Activated CD4-positive, alpha-beta T cell treated with anti-CD3 and anti-CD28 coated beads for 4 hours (primary cell): ENCODE data around the gene SPDYC.
A peak's percentile ranks its signal among the peaks of the same experiment; 100 is the strongest.
"Not testable (repeated sequence)": the region's sequence is repeated elsewhere in the genome, so short reads cannot be mapped to it uniquely, and the experiment has no call there.

ENCODE experiments used
- DNase-seq, 2 donors: peaks; one replicate each; pipeline ENCODE4 v3.0.0-alpha.2; 2020

Gene SPDYC

DNA sequence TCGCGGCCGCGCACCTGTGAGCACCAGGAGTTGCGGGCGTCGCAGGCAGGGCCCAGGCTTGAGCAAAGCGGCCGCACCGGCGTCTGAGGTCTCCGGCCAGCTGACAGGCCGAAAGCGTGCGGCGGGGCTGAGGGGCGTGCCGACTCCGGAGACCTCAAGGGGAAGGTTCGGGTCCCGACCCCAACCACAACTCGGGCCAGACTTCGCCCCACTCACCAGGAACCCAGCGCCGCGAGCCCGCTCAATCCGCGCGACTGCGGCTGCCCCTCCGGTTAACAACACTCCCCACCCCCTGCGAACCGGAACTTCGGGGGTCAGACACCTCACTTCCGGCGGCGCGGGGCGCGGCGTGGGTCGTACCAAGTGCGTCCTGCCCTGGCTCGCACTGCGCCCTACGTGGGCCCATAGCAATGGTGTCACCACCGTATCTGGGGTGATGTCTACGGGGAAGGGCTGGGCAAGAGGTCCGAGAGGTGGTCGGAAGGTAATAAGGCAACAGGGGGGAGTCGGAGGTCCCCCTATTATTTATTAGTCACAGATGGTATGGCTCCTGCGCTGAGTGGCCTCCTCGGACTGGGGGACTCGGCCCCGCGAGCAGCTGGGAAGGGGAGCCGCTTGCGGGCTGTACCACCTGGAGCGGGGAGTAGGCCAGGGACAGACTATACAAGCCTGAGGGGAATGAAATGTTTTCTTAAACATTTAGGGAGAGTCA is 35.6 kb upstream of the SPDYC start, which contains the start of gene SYVN1:
Gene SYVN1 (minus strand): TSS at position 280 of the 712 bp plus-strand sequence. CDS start 918 bp downstream, outside the sequence.
- peak; percentile 91 to 92 for DNase-seq

DNA sequence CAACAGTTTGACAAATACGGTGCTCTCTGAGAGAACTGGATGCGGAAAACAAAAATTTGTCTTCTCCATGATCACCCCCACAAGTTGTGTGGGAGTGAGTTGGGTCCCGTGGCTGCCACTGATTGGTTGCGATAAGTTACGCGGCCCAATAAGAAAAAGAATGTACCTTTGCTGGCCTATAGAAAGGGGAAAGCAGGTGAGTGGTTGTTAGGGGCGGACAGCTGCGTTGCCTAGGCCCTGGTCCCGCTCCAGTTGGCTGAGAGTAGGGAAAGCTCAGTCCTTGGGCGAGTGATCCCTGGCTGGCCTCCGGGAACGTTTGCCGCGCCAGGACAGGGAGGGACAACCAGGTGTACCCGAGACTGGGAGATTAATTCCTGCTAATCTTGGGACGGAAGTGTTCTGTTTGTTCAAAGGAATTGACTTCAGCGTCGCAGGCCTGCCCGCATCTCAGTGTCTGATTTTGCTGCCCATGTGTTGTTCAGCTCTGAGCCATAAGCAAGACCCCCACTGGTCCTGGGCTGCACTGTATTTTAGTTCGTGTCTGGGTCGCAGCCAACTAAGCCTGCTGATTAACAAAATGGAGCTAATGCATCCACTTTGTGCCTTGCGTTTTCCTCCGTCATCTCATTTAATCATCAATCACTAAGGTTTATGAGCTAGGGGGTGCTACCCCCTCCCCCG is 34.9 kb upstream of the SPDYC start:
- peak; percentile 78 to 82 for DNase-seq

DNA sequence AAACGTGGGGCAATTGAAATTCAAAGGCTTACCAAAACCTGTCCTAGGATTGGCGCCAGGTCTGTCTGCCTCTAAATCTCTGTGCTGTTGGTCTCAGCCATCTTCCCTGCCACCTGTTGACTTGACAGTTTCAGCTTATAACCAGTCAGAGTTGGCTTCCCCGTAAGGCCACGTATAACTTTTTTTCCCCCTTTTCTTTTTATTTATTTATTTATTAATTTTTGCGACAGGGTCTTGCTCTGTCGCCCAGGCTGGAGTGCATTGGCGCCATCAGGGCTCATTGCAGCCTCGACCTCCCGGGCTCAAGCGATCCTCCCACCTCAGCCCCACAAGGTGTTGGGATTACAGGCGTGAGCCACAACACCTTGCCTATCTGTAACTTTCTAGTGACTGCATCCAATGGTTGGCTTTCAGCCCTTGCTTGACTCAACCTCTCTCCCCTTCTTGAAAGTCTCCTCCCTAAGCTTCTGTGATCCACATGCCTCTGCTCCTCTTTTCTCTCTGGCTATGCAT is 34.3 kb upstream of the SPDYC start:
- no peak for DNase-seq

DNA sequence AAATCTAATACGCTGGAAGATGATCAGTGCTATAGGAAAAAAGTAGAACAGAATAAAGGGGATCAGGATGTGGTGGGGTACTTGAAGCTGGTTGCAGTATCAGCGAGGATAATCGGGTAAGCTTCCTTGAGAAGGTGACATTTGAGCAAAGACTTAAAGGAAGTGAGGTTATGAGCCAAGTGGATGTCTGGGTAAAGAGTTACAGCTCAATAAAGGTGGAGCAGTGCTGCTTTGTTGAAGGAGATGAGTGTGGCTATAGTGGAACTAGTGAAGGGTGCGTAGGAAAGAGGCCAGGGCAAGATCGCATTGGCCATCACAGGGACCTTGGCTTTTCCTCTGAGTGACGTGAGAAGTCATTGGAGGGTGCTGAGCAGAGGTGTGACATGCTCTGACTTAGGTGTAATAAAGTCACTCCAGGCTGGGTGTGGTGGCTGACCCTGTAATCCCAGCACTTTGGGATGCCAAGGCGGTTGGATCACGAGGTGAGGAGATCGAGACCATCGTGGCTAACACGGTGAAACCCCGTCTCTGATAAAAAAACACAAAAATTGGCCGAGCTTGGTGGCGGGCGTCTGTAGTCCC is 33.4 kb upstream of the SPDYC start:
- DNase-seq: no peak

DNA sequence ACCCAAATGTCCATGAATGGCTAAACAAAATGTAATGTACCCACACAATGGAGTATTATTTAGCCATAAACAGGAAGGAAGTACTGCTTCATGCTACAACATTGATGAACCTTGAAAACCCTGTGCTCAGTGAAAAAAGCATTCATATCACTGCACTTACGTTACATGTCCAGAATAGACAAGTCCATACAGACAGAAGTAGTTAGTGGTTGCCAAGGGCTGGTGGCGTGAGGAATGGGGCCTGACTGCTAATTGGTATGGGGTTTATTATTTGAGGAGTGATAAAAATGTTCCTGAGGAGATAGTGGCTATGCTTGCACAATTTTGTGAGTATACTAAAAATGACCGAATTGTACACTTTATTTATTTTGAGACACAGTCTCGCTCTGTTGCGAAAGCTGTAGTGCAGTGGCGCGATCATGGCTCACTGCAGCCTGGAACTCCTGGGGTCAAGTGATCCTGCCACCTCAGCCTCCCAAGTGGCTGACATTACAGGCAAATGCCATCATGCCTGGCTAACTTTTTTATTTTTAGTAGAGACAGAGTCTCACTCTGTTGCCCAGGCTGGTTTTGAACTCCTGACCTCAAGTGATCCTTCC is 28.0 kb upstream of the SPDYC start:
- no peak for DNase-seq

DNA sequence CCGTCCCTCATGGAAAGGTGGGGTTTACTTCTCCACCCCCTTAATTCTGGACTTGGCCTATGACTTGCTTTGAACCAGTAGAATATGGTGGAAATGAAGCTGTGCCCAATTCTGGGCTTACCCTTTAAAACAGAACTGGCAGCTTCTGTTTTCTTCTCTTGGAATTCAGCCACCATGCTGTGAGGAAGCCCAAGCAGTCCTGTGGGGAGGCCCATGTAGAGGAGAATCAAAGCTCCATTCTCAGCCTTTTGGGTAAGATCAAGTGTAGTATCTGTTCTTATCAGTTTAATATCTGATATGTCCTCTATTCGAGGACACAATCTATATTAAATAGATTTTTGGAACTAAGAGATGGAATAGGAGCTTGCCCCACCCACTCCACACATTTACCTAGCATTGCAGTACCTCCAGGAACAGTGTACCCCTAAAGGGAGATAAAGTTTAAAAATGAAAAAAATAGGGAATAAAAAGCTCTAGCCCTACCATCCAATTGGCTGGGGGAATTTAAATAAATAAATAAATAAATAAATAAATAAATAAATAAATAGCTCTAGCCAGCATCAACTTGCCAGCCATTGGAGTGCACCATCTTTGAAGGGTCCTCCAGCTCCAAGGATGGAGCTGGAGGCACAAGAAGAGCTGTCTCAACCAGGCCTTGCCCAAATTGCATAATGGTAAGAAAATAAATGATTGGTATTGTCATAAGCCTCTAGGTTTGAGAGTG is 22.5 kb upstream of the SPDYC start:
- no peak for DNase-seq

DNA sequence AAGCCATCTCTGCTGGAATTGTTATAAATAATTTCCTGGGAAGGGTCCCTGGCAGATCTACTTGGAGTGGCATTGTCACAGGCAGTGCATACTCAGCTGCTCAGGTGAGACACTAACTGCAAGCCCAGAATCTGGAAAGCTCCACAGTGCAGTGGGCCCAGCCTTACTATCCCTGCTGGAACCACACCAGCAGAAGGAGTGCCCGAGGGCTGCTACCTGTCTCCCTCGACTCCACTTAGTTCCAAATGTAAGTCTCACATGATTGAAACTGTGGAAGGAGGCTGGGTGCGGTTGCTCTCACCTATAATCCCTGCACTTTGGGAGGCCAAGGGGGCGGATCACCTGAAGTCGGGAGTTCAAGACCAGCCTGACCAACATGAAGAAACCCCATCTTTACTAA is 21.4 kb upstream of the SPDYC start:
- no peak for DNase-seq

DNA sequence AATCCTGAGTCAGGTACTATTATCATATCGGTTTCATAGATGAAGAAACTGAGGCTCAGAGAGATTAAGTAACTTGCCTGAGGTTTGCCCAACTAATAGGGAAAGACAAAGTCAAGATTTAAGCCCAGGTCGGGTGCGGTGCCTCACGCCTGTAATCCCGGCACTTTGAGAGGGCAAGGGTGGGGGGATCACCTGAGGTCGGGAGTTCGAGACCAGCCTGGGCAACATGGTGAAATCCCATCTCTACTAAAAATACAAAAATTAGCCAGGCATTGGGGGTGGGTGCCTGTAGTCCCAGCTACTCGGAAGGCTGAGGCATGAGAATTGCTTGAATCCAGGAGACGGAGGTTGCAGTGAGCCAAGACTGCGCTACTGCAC is 19.9 kb upstream of the SPDYC start:
- DNase-seq: not testable (repeated sequence)

DNA sequence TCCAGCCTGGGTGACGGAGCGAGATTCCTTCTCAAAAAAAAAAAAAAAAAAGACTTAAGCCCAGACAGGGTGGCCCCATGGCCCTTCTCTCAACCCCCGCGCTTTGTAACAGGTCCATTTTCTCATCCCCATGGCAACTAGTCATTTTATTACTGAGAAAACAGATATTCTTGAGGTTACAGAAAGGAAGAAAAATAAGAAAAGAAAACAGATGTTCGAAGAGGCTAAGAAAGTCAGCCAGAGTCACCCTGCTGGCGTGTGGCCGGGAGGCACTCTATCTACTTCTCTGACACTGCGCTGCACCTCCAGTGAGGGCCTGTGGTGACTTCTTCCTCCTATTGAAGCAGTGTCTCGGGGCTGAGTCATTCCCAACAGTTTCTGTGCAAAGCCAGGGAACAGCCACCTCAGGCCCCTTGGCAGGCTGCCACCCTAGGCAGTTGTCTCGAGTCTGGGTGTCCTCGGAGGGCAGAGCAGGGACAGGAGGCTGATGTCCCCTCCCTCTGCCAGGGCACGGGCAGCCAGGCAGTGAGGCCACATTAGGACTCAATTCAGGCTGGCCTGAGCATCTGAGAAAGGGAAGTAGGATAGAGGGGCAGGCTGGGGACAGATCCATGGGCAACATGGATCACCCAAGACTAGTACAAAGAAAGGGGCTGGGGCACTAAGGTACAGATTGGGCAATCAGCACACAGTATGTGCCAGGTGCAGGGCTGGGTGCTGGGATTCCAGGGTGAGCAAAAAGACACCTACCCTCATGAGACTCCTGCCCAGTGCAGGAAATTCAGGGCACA is 19.3 kb upstream of the SPDYC start:
- no peak for DNase-seq

DNA sequence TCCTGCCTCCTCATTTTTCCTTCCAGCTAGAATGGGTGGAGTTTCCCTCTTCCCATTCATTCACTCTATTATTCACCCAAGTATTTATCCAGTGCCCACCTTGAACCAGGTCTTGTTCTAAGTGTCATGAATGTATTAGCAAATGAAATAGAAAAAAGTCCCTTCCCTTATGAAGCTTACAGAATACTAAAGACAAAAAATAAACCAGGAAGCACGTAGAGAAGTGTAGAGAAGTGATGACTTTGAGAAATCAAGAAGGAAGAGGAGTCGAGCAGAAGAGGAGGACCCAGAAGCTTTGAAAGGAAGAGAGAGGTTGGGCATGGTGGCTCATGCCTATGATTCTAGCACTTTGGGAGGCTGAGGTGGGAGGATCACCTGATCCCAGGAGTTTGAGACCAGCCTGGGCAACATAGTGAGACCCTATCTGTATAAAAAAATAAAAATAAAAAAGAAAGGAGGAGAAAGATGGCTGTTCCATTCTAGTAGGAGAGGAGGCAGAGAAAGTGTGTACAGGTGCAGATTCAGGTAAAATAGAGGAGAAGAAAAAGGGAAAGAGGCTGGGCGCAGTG is 18.6 kb upstream of the SPDYC start:
- no peak for DNase-seq

DNA sequence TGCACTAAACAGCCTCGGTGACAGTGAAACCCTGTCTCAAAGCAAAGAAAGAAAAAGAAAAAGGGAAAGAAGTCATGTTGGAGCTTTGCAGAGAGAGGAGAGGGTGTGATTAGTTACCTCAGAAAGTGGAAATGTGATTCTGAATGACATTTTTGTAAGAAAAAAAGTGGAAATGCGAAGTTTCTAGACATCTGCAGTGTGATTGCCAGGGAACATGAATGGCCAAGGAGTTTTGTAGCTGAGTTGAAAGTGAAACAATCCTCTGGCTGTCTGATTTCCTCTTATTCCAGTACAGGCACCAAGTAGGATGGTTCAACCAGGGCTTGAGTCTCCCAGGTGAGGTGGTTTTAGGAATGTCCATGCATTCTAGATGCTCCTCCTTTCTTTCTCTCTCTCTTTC is 17.9 kb upstream of the SPDYC start:
- no peak for DNase-seq

DNA sequence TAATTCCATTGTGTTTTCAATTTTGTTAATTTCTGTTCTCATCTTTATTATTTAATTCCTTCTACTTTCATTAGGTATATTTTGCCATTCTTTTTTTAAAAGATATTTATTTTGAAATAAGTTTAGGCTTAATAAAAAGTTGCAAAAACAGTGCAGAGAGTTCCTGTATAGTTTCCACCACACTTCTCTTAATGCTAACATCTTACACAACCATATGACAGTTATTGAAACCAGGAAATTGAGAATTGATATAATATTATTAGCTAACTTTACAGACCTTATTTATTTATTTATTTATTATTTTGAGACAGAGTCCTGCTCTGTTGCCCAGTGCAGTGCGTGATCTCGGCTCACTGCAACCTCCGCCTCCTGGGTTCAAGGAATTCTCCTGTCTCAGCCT is 13.8 kb upstream of the SPDYC start:
- DNase-seq: no peak

DNA sequence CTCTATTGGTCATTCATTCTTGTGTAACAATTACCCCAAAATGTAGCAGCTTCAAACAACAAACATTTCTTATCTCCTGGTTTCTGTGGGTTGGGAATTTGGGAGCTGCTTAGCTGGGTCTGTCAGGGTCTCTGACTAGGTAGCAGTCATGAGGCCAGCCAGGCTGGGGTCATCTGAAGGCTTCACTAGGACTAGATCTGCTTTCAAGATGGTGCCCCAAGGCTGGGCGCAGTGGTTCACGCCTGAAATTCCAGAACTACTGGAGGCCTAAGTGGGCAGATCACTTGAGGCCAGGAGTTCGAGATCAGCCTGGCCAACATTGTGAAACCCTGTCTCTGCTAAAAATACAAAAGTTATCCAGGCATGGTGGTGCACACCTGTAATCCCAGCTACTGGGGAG is 13.1 kb upstream of the SPDYC start:
- no peak for DNase-seq

DNA sequence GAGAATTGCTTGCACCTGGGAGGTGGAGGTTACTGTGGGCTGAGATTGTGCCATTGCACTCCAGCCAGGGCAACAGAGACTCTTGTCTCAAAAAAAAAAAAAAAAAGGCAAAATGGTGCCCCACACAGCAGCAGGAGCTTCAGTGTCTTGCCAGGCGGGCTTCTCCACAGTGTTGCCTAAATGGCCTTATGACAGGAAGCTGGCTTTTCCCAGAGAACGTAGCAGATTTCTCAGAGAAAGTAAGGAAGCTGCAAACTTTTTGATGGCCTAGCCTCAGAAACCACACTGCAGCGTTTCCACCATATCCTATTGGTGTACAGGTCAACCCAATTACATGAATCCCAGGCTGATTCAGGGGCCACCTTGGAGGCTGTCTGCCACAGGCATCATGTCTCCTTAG is 12.7 kb upstream of the SPDYC start:
- no peak for DNase-seq

DNA sequence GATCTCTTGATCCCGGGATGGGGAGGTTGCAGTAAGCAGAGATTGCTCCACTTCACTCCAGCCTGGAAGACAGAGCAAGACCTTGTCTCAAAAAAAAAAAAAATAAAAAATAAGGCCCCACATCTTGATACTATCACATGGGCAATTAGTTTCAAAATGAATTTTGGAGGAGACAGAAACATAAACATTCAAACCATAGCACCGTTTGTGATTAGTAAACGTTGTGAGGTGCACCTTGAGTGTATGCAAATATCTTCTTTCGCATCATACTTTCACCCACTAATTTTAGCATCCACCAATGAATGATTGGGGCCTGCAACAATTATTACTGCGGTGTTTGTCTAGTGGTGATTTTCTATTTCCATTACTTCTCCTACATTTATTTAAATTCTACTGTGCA is 11.0 kb upstream of the SPDYC start:
- DNase-seq: no peak

DNA sequence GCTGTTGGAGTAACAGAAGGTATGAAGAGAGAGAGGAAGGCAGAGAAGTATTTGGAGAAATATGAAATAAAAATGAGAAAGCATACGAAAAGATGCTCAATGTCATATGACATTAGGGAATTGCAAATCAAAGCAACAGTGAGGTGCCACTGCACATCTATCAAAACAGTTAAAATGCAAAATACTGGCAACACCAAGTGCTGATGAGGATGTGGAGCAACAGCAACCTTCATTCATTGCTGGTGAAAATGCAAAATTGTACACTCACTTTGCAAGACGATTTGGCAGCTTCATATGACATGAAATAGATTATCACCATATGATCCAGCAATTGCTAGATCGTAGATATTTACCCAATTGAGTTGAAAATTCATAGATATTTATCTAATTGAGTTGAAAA is 9.4 kb upstream of the SPDYC start:
- no peak for DNase-seq

DNA sequence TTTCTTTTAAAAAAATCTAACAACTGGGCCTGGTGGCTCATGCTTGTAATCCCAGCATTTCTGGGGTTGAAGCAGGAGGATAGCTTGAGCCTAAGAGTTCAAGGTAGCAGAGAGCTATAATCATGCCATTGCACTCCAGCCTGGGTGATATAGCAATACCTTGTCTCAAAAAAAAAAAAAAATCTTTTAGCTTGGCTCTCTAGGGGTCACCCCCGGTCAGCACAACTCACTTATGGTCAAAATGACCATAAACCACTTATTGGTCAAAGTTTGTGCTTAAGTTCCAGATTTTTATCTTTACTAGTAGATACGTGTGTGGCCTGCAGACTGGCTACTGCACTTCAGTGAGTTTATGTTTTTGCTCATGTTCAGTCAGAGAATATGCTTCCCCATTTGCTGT is 6.3 kb upstream of the SPDYC start:
- no peak for DNase-seq

DNA sequence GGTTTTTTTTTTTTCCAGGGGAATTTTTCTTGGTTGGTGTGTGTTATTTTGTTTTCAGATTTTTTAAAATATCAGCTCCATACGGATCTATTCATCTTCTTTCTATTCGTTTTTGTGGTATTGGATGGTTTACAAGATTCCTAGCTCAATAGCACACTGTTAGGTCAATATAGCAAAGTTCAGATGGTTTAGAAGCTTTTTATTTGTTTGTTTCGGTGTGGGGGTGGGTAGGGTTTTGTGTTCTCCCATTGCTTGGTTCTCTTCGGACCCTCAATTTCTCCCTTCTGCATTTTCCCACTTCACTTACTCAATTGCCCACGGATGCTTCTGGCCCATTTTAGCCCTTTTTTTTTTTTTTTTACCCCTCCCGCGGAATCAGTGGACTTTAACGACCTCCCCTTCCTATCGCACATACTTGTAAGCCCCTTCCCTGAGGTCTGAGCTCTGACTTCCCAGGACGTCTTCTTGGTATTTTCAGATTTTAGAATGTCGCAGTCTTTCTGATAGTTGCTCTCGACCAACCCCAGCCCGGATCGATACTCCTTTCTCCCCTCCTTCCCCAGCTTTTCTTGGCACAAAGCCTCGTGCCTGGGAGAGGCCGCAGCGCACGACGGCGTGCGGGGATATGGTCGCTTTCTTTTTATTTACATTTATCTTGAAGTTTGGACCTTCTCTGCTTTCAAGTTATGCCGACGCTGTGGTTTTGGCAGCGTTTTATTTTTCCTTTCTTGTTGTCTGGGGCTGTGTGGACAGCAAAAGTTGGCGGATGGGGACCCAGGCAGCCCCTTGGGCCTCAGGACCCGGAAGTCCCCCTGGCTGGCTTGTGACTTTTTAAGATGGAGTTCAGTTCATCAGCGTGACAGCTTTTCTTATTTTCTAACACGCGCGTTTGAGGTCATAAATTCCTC is 4.4 kb upstream of the SPDYC start:
- no peak for DNase-seq

DNA sequence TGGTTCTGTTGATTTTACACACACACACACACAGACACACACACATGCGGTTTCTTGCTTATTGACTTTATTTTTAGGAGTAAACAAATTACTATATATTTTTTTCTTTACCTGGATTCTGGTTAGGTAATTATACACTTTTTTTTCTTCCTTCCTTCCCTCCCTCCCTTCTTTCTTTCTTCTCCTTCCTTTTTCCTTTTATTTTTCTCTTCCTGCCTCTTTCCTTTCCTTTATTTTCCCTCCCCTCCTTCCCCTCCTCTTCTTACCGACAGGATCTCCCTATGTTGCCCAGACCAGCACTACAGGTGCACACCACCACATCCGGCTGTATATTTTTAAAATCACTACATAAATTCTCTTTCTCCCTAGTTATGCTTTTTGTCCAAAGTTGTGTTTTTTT is 3.1 kb upstream of the SPDYC start:
- no peak for DNase-seq

DNA sequence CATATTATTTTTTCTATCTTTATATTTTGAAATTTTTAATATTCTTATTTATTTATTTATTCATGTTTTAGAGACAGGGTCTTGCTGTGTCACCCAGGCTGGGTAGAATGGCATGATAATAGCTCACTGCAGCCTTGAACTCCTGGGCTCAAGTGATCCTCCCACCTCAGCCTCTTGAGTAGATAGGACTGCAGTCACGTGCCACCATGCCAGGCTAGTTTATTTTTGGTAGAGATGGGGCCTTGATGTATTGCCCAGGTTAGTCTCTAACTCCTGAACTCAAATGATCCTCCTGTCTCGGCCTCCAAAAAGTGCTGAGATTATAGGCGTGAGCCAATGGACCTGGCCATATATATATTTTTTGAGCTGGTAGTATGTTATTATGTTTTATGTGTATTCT is 2.4 kb upstream of the SPDYC start:
- no peak for DNase-seq

DNA sequence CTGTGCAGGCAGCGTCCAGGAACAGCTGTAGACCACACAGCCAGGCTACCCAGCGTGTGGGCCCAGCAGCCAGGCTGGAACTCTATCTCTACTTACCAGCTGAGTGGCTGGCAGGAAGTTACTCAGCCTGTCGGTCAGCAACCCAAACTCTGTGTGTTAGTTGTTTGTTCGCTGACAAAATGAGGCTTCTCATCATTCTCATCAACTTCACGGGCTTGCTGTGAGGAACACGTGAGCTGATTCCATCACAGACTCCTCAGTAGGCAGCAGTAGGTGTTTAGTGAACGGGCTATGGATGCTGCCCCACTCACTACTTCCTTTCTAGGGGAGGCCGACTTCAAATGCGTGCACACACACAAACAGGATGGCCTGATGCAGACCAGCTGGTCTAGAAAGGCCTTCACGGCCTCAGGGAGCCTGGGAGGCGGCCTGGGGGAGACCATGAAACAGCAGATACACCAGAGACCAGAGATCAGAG is 830 bp upstream of the SPDYC start:
- DNase-seq: no peak
